Measurements from ENCODE around the gene CFB. TPM values are rescaled to one million over a fixed set of nuclear protein-coding genes. Genes with fewer than 3 reads are reported as not detected.

Gene CFB
- total RNA-seq, 1 donor from 2014 or later, result 13.8 TPM

- no peaks in the 10 kb centered on the region for H3K27me3 ChIP-seq (ENCODE audit: control insufficient read depth, insufficient read depth, low read length)
- no peaks in the 10 kb centered on the region for H3K36me3 ChIP-seq (ENCODE audit: control insufficient read depth, insufficient read depth, low read length)
- no peak for DNase-seq (ENCODE audit: low read depth)
- H3K4me3 ChIP-seq (ENCODE audit: low read depth, low read length), result no peak overlapping the region
- no peak for TF ChIP-seq CTCF (IDR thresholded peaks at IDR 0.05; ENCODE audit: insufficient read depth, low read length, poor library complexity, severe bottlenecking)
These were observed 33.9 kb upstream of the CFB start for GRCh38 chr6:31911826-31912585.

GRCh38 chr6:31915351-31915750 is 30.5 kb upstream of the CFB start:
- Histone ChIP-seq H3K36me3 (ENCODE audit: control insufficient read depth, insufficient read depth, low read length) (no peaks in the 10 kb centered on the region), H3K4me3 (ENCODE audit: low read depth, low read length) (no peak overlapping the region), H3K27me3 (ENCODE audit: control insufficient read depth, insufficient read depth, low read length) (no peaks in the 10 kb centered on the region)
- no peak for TF ChIP-seq CTCF (IDR thresholded peaks at IDR 0.05; ENCODE audit: insufficient read depth, low read length, poor library complexity, severe bottlenecking)
- DNase-seq (ENCODE audit: low read depth), result no peak

GRCh38 chr6:31915756-31916155 is 30.1 kb upstream of the CFB start:
- no peak overlapping the region for H3K4me3 ChIP-seq (ENCODE audit: low read depth, low read length)
- no peaks in the 10 kb centered on the region for H3K36me3 ChIP-seq (ENCODE audit: control insufficient read depth, insufficient read depth, low read length)
- no peak for TF ChIP-seq CTCF (IDR thresholded peaks at IDR 0.05; ENCODE audit: insufficient read depth, low read length, poor library complexity, severe bottlenecking)
- DNase-seq (ENCODE audit: low read depth), result no peak
- H3K27me3 ChIP-seq (ENCODE audit: control insufficient read depth, insufficient read depth, low read length), result no peaks in the 10 kb centered on the region

GRCh38 chr6:31918069-31918720 is 27.7 kb upstream of the CFB start:
- Histone ChIP-seq H3K4me3 (ENCODE audit: low read depth, low read length) (no peak overlapping the region), H3K27me3 (ENCODE audit: control insufficient read depth, insufficient read depth, low read length) (no peaks in the 10 kb centered on the region), H3K36me3 (ENCODE audit: control insufficient read depth, insufficient read depth, low read length) (no peaks in the 10 kb centered on the region)
- DNase-seq (ENCODE audit: low read depth), result no peak
- TF ChIP-seq CTCF (IDR thresholded peaks at IDR 0.05; ENCODE audit: insufficient read depth, low read length, poor library complexity, severe bottlenecking), result no peak

GRCh38 chr6:31919624-31920303 is 26.1 kb upstream of the CFB start:
- TF ChIP-seq CTCF (IDR thresholded peaks at IDR 0.05; ENCODE audit: insufficient read depth, low read length, poor library complexity, severe bottlenecking), result no peak
- no peaks in the 10 kb centered on the region for H3K36me3 ChIP-seq (ENCODE audit: control insufficient read depth, insufficient read depth, low read length)
- H3K27me3 ChIP-seq (ENCODE audit: control insufficient read depth, insufficient read depth, low read length), result no peaks in the 10 kb centered on the region
- no peak for DNase-seq (ENCODE audit: low read depth)
- no peak overlapping the region for H3K4me3 ChIP-seq (ENCODE audit: low read depth, low read length)
